Mucosa of rectum (tissue), 2 donors: Measurements from ENCODE around the gene INPP5J.

ENCODE experiments used
- H3K27ac ChIP-seq, 2 donors: one replicate each; pipeline ENCODE4 v1.7.0; 2013; ENCODE audit warnings: inconsistent platforms in 2 of 2, low read depth in 2 of 2, low read length in 2 of 2
- H3K27me3 ChIP-seq, 2 donors: one replicate each; pipeline ENCODE4 v1.7.0; 2013; ENCODE audit warnings: low read length in 2 of 2; ENCODE audit not compliant: control insufficient read depth in 2 of 2, insufficient read depth in 2 of 2
- H3K36me3 ChIP-seq, 2 donors: one replicate each; pipeline ENCODE4 v1.7.0; 2013; ENCODE audit warnings: low read length in 2 of 2; ENCODE audit not compliant: control insufficient read depth in 2 of 2, insufficient read depth in 2 of 2
- H3K4me1 ChIP-seq, 2 donors: one replicate each; pipeline ENCODE4 v1.7.0; 2013; ENCODE audit warnings: low read length in 2 of 2, mild to moderate bottlenecking in 1 of 2; ENCODE audit not compliant: control insufficient read depth in 2 of 2, insufficient read depth in 2 of 2
- H3K4me3 ChIP-seq, 2 donors: one replicate each; pipeline ENCODE4 v1.7.0; 2013; ENCODE audit warnings: low read length in 2 of 2
- H3K9ac ChIP-seq, 2 donors: one replicate each; pipeline ENCODE4 v1.7.0; 2013; ENCODE audit warnings: low read length in 2 of 2, low read depth in 1 of 2, mild to moderate bottlenecking in 1 of 2
- H3K9me3 ChIP-seq, 2 donors: one replicate each; pipeline ENCODE4 v1.7.0; 2013; ENCODE audit warnings: low read length in 2 of 2; ENCODE audit not compliant: control insufficient read depth in 2 of 2
- donor health status: healthy.
- donor health status: Normal muscosa, but diverticular disease.

INPP5J gene

DNA sequence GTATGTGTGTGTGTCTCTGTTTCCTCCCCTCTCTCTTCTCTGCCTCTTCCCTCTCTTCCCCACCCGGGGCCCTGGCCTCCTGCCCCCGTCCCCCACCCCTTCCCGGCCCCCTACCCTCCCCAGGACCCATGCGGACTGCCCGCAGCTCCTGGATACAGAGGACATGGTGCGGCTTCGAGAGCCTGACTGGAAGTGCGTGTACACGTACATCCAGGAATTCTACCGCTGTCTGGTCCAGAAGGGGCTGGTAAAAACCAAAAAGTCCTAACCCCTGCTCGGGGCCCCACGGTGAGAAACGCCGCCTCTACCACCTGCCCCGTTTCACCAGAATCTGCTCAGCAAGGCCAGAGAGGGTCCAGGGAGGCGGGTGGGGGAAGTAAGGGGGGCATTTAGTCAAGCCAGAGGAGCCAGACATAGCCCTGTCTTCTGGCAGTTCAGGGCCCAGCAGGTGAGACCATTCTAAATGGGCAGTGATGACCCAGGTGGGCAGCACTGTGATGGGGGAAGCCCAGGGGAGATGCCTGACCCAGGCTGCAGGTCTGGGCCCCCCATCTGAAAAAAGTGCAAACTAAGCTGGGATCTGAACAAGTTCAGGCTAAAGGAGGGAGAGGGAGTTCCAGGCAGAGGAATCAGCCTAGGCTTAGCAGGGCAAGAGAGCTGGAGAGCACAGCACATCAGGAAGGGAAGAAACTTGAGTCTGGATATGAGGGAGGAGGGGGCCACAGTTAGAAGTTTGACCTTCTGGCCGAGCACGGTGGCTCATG, 21.8 kb upstream of the INPP5J start:
- Histone ChIP-seq H3K4me3 (no peak overlapping the region), H3K36me3 (peaks cover 32 to 37% of the 10 kb centered on the region in 2 donors), H3K9me3 (no peaks in the 10 kb centered on the region), H3K27me3 (no peaks in the 10 kb centered on the region), H3K4me1 (no peaks in the 10 kb centered on the region), H3K27ac (peak overlapping the region in 1 of 2 donors; percentile 69), H3K9ac (no peak overlapping the region)

DNA sequence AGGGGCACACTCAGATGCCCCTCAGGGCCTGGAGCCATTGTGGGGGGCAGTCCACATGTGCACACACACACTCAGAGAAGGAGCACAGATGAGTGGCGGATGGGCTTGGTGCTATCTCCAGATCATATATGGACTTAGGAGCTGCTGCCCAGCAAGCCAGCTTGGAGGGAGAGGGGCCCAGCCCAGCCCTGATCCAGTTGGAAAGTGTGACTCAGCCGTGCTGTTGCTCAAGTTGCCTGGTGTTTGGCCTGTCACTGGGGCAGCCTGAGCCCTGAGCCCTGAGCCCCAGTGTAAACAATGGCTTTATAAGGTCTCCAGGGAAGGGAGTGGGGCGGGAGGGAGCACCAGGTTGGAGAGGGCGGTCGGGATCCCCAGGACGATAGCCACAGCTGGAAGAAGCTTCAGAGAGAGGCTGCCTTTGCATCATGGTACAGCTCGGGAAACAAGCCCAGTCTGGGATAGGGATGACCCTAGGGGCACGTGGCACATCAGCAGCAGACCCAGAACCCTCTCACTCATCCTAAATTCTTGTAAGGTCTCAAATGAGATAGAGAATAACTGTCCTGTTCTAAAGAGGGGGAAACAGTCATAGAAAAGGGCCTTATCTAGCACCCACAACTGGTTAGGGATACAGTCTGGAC, 20.2 kb upstream of the INPP5J start:
- peak overlapping the region; percentile 69 to 77 for H3K27ac ChIP-seq
- no peak overlapping the region for H3K9ac ChIP-seq
- H3K4me1 ChIP-seq: peaks cover 4 to 11% of the 10 kb centered on the region in 2 donors
- H3K4me3 ChIP-seq: no peak overlapping the region
- H3K9me3 ChIP-seq: no peaks in the 10 kb centered on the region
- no peaks in the 10 kb centered on the region for H3K27me3 ChIP-seq
- H3K36me3 ChIP-seq: peaks cover 22 to 27% of the 10 kb centered on the region in 2 donors

DNA sequence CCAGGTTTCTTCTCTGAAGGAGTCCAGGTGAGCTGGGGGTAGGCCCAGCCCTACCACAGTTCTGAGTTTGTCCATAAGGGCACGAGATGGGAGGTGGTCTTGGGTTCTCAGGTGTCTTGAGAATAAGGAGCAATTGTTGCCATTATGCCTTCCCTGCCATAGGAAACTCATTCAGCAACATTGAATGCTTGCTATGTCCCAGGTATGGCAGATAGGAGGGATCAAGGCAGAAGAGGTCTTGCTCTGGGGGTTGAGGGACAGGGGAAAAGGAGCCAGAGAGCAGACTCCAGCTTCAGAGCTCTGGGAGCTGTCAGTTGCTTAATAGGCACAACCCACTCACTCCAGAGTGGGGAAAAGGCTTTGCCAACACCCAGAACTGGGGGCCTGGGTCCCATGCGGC, 19.7 kb upstream of the INPP5J start:
- peak overlapping the region; percentile 63 to 77 for H3K27ac ChIP-seq
- no peak overlapping the region for H3K9ac ChIP-seq
- no peak overlapping the region for H3K4me3 ChIP-seq
- no peaks in the 10 kb centered on the region for H3K9me3 ChIP-seq
- H3K36me3 ChIP-seq: peaks cover 17 to 22% of the 10 kb centered on the region in 2 donors
- peaks cover 7 to 16% of the 10 kb centered on the region in 2 donors for H3K4me1 ChIP-seq
- H3K27me3 ChIP-seq: no peaks in the 10 kb centered on the region

DNA sequence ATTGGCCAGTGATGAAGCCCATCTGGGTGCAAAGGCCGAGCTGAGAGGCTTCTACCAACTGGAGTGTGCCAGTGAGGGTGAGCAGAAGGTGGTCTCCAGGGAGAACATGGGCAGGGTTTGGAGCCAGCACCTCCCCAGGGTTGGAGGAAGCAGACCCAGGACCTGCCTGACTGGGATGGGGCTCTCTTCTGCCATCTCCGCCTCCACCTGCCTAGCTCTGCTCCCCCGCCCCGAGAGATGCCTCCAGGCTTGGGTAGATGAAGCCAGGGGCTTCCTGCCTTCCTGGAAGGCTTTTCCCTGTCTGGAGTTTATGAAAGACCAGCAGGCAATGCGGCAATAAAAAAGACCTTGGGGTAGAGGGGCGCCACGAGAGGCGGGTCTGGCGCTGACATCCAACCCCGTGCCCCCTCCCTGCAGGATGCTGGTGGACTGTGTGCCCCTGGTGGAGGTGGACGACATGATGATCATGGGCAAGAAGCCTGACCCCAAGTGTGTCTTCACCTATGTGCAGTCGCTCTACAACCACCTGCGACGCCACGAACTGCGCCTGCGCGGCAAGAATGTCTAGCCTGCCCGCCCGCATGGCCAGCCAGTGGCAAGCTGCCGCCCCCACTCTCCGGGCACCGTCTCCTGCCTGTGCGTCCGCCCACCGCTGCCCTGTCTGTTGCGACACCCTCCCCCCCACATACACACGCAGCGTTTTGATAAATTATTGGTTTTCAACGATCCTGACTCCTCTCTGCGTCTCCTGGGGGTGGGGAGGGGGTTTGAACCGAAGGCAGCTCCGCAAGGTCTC, 18.7 kb upstream of the INPP5J start:
- H3K9me3 ChIP-seq: no peaks in the 10 kb centered on the region
- peaks cover 7 to 16% of the 10 kb centered on the region in 2 donors for H3K4me1 ChIP-seq
- H3K27me3 ChIP-seq: no peaks in the 10 kb centered on the region
- peak overlapping the region in 1 of 2 donors; percentile 63 for H3K27ac ChIP-seq
- H3K4me3 ChIP-seq: no peak overlapping the region
- H3K36me3 ChIP-seq: peaks cover 15 to 18% of the 10 kb centered on the region in 2 donors
- H3K9ac ChIP-seq: no peak overlapping the region

DNA sequence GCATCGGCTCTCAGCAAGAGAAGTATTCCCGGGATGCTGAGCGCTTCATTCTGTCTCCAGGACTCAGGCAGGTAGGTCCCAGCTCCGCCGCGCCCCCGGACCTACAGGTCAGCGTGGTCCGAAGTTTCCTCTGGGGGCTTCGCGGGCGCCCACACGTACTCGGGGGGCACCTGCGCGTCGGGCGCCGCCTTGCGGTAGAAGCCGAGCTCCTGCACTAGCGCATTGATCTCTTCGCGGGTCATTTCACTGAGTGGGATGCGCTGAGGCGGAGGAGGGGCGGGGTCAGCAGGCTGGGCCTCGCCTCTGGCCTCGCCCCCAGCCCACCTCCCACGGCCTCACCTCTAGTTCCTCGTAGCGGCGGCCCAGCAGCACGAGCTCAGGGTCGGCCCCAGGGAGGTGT, 17.9 kb upstream of the INPP5J start:
- no peaks in the 10 kb centered on the region for H3K27me3 ChIP-seq
- peak overlapping the region; percentile 10 to 61 for H3K27ac ChIP-seq
- peaks cover 7 to 16% of the 10 kb centered on the region in 2 donors for H3K4me1 ChIP-seq
- H3K36me3 ChIP-seq: peaks cover 8 to 11% of the 10 kb centered on the region in 2 donors
- no peak overlapping the region for H3K9ac ChIP-seq
- no peak overlapping the region for H3K4me3 ChIP-seq
- H3K9me3 ChIP-seq: no peaks in the 10 kb centered on the region

DNA sequence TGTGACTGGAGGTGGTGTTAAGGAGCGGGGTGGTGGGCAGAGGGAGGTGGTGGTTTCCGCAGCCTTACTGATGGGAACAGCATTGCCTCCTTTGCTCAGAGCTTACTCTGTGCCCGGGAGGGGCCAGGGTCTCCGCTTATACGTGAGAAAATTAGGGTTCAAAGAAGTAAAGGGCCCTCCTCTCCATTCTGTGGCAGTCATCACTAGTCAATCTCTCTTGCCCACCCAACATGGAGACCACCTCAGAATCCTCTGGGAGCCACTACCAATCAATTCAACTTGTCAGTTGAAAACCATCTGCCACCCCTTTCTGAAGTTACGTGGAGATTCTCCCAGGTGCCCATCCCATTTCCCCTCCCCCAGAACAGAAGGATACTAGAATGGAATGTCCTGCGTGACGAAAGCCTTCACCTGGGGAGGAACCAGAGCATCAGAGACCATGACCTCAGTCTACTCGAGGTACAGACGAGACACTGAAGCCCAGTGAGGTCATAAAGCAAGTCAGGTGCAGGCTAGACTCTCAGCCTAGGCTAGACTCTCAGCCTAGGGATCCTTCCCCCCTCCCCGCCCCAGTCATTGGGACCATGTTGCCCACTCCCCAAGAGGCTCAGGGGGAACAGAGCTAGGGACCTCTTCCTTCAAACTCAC, 17.4 kb upstream of the INPP5J start:
- Histone ChIP-seq H3K4me3 (peak overlapping the region in 1 of 2 donors; percentile 80), H3K9me3 (no peaks in the 10 kb centered on the region), H3K9ac (no peak overlapping the region), H3K4me1 (peaks cover 7 to 16% of the 10 kb centered on the region in 2 donors), H3K27me3 (no peaks in the 10 kb centered on the region), H3K36me3 (peaks cover 7 to 11% of the 10 kb centered on the region in 2 donors), H3K27ac (peak overlapping the region; percentile 10 to 88)

DNA sequence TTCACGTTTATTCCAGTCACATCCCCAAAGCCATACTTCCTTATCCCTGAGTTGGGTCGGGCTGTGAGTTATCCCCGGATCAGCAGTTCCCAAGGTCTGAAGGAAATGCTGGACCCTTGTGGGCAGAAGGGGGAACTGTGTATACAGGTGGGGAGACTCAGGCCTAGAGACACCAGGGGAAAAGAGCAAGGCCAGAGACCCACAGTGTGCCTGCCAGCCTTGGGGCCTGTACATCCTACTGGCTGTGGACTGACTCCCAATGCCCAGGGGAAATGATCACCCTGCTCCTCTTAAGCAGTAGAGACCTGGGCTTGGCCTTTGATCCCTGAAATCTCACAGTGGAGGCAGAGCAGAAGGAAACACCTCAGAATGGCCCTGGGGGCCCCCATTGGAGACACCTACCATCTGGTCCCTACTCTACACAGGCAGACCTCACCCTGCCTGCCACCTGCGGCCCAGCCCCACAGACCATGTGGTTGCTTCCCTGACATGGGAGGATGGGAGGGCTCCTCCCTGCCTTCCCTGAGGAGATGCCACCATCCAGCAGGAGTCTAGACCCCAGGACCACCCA, 16.7 kb upstream of the INPP5J start:
- Histone ChIP-seq H3K4me1 (peaks cover 7 to 16% of the 10 kb centered on the region in 2 donors), H3K27me3 (no peaks in the 10 kb centered on the region), H3K9ac (peak overlapping the region; percentile 47 to 86), H3K36me3 (peaks cover 5 to 11% of the 10 kb centered on the region in 2 donors), H3K9me3 (no peaks in the 10 kb centered on the region), H3K27ac (peak overlapping the region; percentile 88 to 91), H3K4me3 (peak overlapping the region; percentile 75 to 80)

DNA sequence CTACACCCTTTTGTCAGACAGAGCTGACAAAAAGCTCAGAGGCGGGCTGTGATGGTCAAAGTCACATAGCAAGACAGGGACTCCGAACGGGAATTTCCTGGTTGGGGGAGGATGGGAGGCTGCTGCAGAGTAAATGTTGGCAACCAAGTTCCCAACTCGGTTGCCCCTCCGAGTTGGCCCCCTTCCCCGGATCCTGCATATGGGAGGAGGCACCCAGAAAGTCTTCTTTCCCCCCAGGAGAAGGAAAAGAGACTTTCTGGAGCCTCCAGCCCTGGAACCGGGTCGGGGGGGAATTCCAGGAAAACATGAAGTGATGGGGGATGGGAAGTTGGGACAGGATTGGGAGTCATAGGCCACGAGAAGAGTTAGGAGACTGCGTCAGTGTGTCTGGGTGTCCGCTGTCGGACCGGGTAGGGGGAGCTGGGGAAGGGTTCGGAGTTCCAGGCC, 16.0 kb upstream of the INPP5J start:
- Histone ChIP-seq H3K4me3 (peak overlapping the region; percentile 75 to 80), H3K4me1 (peaks cover 7 to 16% of the 10 kb centered on the region in 2 donors), H3K9me3 (no peaks in the 10 kb centered on the region)

DNA sequence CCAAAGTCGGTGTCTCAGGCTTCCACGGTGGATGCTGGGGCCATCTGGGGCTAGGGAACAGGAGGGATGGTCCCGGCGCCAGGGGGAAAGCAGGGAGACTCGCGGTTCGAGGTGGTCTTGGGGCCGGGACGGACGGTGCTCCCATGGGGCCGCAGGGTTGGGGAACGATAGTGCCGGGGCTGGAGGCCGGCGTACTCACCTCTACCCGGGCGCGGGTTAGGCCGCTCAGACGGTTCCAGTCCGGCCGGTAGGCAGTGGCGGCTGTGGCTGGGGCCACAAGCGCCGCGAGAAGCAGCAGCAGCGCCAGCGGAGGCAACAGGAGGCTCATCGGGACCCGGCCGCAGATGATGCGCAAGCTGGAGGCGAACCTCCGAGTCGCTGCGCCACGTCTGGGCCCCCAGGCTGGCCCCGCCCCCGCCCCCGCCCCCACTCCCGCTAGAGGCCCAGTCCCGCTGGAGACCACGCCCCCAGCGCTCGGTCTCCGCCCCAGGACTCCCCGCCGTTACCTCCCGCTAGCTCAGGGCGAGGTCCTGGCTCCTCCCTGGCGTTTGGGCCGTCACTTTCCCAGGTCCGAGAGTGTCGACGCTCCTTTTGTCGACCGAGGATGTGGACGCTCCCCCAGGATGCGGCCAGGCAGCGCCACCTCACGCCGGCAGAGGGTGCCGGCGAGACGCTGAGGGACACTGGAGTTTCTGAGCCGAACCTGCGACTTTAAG, 15.4 kb upstream of the INPP5J start, which contains the start of gene SELENOM:
Gene SELENOM, minus strand, starts transcription at position 391 of the 716 bp plus-strand sequence. Its CDS starts 63 bp downstream, at position 328.
- Histone ChIP-seq H3K27ac (peak within 1 kb of the TSS; percentile 88 to 91), H3K36me3 (peaks cover 2 to 11% of the 10 kb centered on the region in 2 donors), H3K4me3 (peak within 1 kb of the TSS; percentile 75 to 80), H3K9ac (peak within 1 kb of the TSS; percentile 79 to 86), H3K4me1 (peaks cover 7 to 16% of the 10 kb centered on the region in 2 donors), H3K9me3 (no peaks in the 10 kb centered on the region), H3K27me3 (no peaks in the 10 kb centered on the region)

More for the DNA sequence above, 16.0 kb upstream of the INPP5J start:
- H3K27me3 ChIP-seq: no peaks in the 10 kb centered on the region
- H3K27ac ChIP-seq: peak overlapping the region; percentile 88 to 91
- H3K36me3 ChIP-seq: peaks cover 2 to 11% of the 10 kb centered on the region in 2 donors
- H3K9ac ChIP-seq: peak overlapping the region; percentile 79 to 86
